ENCODE results near the gene PITPNM1.

Gene PITPNM1

DNA sequence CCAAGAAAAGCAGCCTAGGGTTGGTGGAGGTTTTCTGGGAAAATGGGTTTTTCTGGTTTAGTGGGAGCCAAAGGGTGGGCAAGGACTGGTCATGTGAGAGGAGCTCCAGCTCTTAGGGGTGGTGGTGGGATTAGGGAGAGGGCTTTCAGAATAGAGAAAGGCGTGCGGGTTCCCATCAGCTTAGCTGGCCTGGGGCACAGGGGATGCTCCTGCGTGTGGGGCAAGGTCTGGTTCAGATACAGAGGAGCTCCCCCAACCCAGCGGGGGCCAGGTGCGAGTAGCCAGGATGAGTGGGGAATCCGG, 36.8 kb downstream of the PITPNM1 start:
- Histone ChIP-seq H2AFZ (ENCODE audit: low read depth, low read length, severe bottlenecking) (no peak overlapping the region), H3K4me3 (ENCODE audit: insufficient read depth, low read length, poor library complexity, severe bottlenecking) (peak overlapping the region; percentile 86), H3K4me2 (ENCODE audit: low read depth, low read length, poor library complexity, severe bottlenecking) (peak overlapping the region; percentile 89), H3K79me2 (ENCODE audit: insufficient read depth, low read length) (peaks cover 20% of the 10 kb centered on the region), H3F3A (ENCODE audit: insufficient read depth) (peaks cover 34% of the 10 kb centered on the region), H3K9me2 (replicated peaks; ENCODE audit: insufficient read depth, low read length) (no peaks in the 10 kb centered on the region), H3K27me3 (ENCODE audit: low read length) (no peaks in the 10 kb centered on the region), H3K27ac (ENCODE audit: low read depth, low read length) (peak overlapping the region; percentile 94), H3K36me3 (ENCODE audit: low read length) (no peaks in the 10 kb centered on the region), H3K9ac (ENCODE audit: low read length) (peak overlapping the region; percentile 96), H3K9me3 (ENCODE audit: insufficient read depth, low read length) (no peaks in the 10 kb centered on the region), H4K20me1 (ENCODE audit: low read depth, low read length) (no peaks in the 10 kb centered on the region)
- no peak for TF ChIP-seq EZH2phosphoT487 (conservative IDR thresholded peaks at IDR 0.05; ENCODE audit: low read length)
- TF ChIP-seq, protein P1, sequence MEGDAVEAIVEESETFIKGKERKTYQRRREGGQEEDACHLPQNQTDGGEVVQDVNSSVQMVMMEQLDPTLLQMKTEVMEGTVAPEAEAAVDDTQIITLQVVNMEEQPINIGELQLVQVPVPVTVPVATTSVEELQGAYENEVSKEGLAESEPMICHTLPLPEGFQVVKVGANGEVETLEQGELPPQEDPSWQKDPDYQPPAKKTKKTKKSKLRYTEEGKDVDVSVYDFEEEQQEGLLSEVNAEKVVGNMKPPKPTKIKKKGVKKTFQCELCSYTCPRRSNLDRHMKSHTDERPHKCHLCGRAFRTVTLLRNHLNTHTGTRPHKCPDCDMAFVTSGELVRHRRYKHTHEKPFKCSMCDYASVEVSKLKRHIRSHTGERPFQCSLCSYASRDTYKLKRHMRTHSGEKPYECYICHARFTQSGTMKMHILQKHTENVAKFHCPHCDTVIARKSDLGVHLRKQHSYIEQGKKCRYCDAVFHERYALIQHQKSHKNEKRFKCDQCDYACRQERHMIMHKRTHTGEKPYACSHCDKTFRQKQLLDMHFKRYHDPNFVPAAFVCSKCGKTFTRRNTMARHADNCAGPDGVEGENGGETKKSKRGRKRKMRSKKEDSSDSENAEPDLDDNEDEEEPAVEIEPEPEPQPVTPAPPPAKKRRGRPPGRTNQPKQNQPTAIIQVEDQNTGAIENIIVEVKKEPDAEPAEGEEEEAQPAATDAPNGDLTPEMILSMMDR (IDR thresholded peaks at IDR 0.05; ENCODE audit: insufficient read depth, low read length, poor library complexity, severe bottlenecking): no peak

- H3K27ac ChIP-seq (ENCODE audit: low read depth, low read length): peak overlapping the region; percentile 94
Observed at GRCh38 chr11:67468056-67468455, 37.1 kb downstream of the PITPNM1 start.

GRCh38 chr11:67466962-67467771, 38.0 kb downstream of the PITPNM1 start:
- Histone ChIP-seq H3K27me3 (ENCODE audit: low read length) (no peaks in the 10 kb centered on the region), H3F3A (ENCODE audit: insufficient read depth) (peaks cover 37% of the 10 kb centered on the region), H3K27ac (ENCODE audit: low read depth, low read length) (peak overlapping the region; percentile 94), H2AFZ (ENCODE audit: low read depth, low read length, severe bottlenecking) (no peak overlapping the region), H4K20me1 (ENCODE audit: low read depth, low read length) (no peaks in the 10 kb centered on the region), H3K9me2 (replicated peaks; ENCODE audit: insufficient read depth, low read length) (no peaks in the 10 kb centered on the region), H3K4me3 (ENCODE audit: insufficient read depth, low read length, poor library complexity, severe bottlenecking) (peak overlapping the region; percentile 86), H3K9ac (ENCODE audit: low read length) (peak overlapping the region; percentile 96), H3K36me3 (ENCODE audit: low read length) (no peaks in the 10 kb centered on the region), H3K4me2 (ENCODE audit: low read depth, low read length, poor library complexity, severe bottlenecking) (peak overlapping the region; percentile 89), H3K79me2 (ENCODE audit: insufficient read depth, low read length) (peaks cover 20% of the 10 kb centered on the region), H3K9me3 (ENCODE audit: insufficient read depth, low read length) (no peaks in the 10 kb centered on the region)
- TF ChIP-seq, protein P1 (IDR thresholded peaks at IDR 0.05; ENCODE audit: insufficient read depth, low read length, poor library complexity, severe bottlenecking): no peak
- no peak for TF ChIP-seq EZH2phosphoT487 (conservative IDR thresholded peaks at IDR 0.05; ENCODE audit: low read length)

More at GRCh38 chr11:67468056-67468455, 37.1 kb downstream of the PITPNM1 start:
- Histone ChIP-seq H4K20me1 (ENCODE audit: low read depth, low read length) (no peaks in the 10 kb centered on the region), H3K79me2 (ENCODE audit: insufficient read depth, low read length) (peaks cover 20% of the 10 kb centered on the region), H3K9ac (ENCODE audit: low read length) (peak overlapping the region; percentile 96), H3K9me2 (replicated peaks; ENCODE audit: insufficient read depth, low read length) (no peaks in the 10 kb centered on the region), H3K9me3 (ENCODE audit: insufficient read depth, low read length) (no peaks in the 10 kb centered on the region), H3F3A (ENCODE audit: insufficient read depth) (peaks cover 37% of the 10 kb centered on the region), H2AFZ (ENCODE audit: low read depth, low read length, severe bottlenecking) (no peak overlapping the region), H3K27me3 (ENCODE audit: low read length) (no peaks in the 10 kb centered on the region), H3K4me3 (ENCODE audit: insufficient read depth, low read length, poor library complexity, severe bottlenecking) (peak overlapping the region; percentile 86), H3K36me3 (ENCODE audit: low read length) (no peaks in the 10 kb centered on the region), H3K4me2 (ENCODE audit: low read depth, low read length, poor library complexity, severe bottlenecking) (peak overlapping the region; percentile 89)
- no peak for TF ChIP-seq EZH2phosphoT487 (conservative IDR thresholded peaks at IDR 0.05; ENCODE audit: low read length)
- TF ChIP-seq, protein P1 (IDR thresholded peaks at IDR 0.05; ENCODE audit: insufficient read depth, low read length, poor library complexity, severe bottlenecking): no peak

Measured in SU-DHL-6 (cell line).